GM19463 (cell line): Measurements from ENCODE around the gene CFHR2.
"Not testable (repeated sequence)": the region's sequence is repeated elsewhere in the genome, so short reads cannot be mapped to it uniquely, and the experiment has no call there.

Source experiments
- ATAC-seq: cut with Tn5 transposase; IDR thresholded peaks from one replicate; pipeline ENCODE4 v1.9.1; 2021; ENCODE audit warnings: mild to moderate bottlenecking, moderate library complexity; ENCODE audit not compliant: unreplicated experiment

Gene CFHR2

DNA sequence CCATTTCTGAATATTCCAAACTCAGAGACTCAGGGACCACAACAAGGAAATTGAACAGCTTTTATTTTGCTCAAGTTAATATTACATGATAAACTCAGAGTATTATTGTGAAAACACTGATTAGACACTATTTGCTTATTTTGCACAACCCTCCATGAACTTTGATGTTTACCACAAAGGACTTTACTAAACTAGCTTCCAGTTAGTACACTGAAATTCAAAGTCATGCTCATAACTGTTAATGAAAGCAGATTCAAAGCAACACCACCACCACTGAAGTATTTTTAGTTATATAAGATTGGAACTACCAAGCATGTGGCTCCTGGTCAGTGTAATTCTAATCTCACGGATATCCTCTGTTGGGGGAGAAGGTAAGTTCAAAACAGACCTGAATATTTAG, at the start of gene CFHR2:
Gene CFHR2 (plus strand): TSS at position 171 of the 400 bp plus-strand sequence. CDS start 143 bp downstream, at position 314.
- ATAC-seq, result not testable (repeated sequence)

DNA sequence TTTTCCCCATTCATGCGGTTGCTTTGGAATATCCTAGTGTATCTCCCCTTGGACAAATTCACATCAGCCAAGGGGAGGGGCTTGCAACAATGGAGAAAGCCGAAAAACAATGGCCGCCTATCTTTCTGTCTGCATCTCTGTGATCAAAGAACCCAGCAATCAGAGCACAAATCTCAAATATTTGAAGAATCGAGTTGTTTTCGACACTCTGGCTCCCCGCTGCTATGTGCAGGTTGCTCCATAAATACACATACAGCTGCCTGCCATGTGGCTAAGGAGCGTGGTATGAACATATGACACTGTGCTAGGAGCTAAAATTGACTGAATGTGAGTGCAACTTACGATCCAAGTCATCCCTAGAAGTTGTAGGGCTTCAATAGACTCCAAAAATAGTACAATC, 47.2 kb upstream of the CFHR2 start:
- no peak for ATAC-seq

DNA sequence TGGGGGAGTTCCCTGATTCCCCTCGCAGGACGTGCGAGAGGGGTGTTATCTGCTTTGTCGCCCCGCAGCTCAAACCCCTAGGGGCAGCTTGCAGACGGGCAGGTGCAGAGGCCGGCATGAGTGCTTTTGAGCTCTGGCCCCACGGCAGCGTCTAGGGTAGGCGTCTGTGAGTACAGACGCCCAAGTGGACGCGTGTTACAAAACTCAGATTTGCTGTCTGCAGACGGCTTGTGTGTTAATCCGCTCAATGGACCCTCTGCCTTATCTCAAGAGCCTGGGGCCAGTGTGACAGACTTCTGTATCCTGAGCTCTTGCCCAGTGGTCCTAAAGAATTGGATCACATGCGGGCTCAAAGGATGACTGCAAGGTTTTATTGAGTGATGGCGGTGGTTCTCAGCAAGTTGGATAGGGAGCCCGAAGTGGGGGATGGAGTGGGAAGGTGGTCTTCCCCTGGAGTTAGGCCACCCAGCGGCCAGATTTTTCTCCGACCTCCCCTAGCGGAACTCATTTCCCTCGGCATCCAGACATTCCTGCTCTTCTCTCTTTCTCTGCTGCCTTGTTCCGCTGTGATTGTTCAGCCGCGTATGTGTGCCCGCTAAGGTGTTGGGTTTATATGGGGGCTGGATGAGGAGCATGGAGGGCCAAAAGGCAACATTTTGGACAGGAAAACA, 46.2 kb upstream of the CFHR2 start:
- ATAC-seq, result no peak

DNA sequence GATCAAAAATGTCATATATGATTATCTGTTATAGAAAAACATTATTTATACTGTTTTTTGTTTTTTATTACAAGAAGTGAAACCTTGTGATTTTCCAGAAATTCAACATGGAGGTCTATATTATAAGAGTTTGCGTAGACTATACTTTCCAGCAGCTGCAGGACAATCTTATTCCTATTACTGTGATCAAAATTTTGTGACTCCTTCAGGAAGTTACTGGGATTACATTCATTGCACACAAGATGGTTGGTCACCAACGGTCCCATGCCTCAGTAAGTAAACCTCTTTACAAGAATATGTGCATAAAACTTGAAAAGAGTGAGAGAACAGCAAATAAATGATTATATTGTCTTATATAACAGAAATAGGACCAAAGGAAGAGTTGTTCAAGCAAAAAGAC, 41.2 kb upstream of the CFHR2 start:
- no peak for ATAC-seq

DNA sequence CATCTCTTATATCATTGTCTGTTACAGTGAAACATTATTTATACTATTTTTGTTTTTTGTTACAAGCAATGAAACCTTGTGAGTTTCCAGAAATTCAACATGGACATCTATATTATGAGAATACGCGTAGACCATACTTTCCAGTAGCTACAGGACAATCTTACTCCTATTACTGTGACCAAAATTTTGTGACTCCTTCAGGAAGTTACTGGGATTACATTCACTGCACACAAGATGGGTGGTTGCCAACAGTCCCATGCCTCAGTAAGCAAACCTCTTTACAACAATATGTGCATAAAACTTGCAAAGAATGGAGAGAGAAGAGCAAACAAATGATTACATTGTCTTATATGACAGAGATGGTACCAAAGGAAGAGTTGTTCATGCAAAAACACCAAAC, 33.3 kb upstream of the CFHR2 start:
- no peak for ATAC-seq

DNA sequence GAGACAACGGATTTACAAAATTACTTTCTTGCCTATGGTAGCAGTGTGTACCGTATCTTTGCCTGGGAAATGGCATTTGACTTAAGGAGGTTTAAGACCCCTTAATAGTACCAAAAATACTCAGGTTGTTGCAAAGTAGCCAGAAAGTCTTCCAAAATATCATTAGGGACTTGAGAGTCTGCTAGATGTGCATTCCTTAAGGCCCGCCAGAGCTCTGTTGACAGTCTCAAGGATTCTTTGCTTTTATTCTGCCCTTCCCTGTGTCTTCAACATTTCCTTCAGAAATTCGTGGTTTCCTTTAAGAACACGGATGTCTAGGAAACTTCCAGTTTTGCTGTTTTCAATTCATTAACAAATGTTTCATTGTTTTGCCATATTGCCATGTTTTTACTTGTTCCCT, 31.3 kb upstream of the CFHR2 start:
- not testable (repeated sequence) for ATAC-seq

DNA sequence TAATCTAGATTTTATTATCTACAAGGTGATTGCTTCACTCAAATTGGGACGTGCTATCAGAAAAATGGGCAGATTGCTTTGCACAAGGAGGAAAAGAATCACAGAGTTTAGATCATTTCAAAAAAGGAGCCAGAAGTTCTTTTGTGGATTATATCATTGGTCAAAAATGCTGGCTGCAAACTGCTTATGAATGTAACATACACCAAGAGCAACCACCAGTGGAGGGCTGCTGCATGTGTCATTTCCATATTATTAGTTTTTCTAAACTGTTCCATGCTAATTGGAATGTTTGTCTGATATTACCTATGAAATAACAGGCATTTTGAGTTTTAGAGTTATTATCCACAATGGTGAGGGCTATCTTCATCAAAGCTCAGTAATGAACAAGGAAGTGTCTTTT, 16.7 kb upstream of the CFHR2 start:
- not testable (repeated sequence) for ATAC-seq

DNA sequence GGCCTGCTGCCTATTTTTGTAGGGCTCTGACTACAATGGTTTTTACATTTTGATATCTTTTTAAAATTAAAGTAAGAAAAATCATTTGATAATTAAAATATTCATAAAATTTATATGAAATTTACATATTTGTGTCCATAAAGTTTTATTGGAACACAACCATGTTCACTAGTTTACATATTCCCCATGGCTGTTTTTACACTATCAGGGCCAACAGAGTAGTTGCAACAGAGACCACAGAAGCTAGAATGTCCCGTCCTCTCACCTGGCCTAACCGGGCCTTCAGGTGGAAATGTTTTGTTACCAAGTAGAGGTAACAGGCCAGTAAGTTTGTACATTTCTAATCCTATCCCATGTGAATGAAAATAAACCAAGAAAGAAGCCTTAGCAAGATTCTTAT, 10.7 kb upstream of the CFHR2 start:
- ATAC-seq, result not testable (repeated sequence)

DNA sequence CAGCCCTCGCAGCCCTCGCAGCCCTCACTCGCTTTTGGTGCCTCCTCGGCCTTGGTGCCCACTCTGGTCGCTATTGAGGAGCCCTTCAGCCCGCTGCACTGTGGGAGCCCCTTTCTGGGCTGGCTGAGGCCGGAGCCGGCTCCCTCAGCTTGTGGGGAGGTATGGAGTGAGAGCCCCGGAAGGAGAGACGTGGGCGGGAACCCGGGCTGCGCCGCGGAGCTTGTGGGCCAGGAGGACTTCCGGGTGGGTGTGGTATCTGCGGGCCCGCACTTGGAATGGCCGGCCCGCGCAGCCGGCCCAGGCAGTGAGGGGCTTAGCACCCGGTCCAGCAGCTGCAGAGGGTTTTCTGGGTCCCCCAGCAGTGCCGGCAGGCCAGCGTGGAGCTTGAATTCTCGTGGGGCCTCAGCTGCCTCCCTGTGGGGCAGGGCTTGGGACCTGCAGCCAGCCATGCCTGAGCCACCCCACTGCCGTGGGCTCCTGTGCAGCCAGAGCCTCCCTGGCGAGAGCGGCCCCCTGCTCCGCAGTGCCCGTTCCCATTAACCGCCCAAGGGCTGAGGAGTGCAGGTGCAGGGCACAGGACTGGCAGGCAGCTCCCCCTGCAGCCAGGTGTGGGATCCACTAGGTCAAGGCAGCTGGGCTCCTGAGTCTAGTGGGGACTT, 9.9 kb upstream of the CFHR2 start:
- no peak for ATAC-seq

DNA sequence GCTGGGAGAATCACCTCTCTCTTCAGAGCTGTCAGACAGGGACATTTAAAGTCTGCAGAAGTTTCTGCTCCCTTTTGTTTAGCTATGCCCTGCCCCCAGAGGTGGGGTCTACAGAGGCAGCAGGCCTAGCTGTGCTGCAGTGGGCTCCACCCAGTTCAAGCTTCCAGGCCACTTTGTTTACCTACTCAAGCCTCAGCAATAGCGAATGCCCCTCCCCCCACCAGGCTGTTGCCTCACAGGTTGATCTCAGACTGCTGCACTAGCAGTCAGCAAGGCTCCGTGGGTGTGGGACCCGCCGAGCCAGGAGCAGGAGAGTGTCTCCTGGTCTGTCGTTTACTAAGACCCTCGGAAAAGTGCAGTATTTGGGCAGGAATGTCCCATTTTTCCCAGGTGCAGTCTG, 2.1 kb upstream of the CFHR2 start:
- ATAC-seq, result not testable (repeated sequence)

DNA sequence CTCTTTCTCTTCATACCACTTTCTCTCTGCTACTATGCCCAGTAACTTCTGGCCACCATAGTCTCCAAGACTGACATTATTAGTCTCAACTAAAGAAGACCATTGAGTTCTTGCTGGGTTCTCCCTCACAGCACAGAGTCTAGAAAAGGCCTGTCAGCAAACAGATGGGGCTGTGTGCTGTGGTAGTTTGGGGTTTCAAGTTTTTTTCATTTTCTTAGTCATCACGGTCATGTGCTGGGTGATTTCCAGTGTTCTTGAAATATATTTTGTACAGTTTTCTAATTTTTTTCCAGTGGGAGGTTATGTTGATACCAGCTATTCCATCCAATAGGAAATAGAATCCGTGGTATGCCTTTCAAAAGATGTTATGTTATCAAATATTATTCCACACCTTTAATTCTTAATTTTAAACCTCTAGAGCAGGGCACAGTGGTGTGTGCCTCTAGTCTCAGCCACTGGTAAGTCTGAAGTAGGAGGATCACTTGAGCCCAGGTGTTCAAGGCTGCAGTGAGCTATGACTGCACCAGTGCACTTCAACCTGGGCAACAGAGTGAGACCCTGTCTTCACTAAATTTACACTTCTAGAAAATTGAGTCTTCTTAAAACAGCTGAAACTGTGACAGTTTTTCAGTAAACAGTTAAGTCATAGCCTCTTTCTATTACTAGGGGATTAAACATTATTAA, 8.3 kb downstream of the CFHR2 start:
- ATAC-seq, result peak; percentile 95

DNA sequence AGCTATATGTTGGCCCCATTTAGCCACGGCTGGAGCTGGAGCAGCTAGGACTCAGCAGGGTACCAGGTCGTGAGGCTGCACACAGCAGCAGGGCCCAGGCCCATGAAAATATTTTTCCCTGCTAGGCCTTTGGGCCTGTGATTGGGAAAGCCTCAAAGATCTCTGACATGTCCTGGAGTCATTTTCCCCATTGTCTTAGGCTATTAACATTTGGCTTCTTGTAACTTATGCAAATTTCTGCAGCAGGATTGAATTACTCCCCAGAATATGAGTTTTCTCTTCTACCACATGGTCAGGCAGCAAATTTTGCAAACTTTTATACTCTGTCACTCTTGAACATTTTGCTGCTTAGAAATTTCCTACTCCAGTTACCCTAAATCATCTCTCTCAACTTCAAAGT, 11.2 kb downstream of the CFHR2 start:
- no peak for ATAC-seq

DNA sequence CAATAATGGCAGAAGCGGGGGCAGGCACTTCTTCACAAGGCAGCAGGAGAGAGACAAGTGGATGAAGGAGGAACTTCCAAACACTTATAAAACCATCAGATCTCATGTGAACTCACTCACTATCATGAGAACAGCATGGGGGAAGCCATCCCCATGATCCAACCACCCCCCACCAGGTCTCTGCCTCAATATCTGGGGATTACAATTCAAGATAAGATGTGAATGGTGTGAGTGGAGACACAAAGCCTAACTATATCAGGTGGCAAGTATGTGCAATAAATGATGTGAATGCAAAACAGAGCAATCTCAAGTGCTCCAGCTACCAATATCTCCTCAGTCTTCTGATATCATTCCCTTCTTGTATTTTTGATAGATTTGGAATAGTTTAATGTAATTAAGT, 12.4 kb downstream of the CFHR2 start:
- no peak for ATAC-seq

DNA sequence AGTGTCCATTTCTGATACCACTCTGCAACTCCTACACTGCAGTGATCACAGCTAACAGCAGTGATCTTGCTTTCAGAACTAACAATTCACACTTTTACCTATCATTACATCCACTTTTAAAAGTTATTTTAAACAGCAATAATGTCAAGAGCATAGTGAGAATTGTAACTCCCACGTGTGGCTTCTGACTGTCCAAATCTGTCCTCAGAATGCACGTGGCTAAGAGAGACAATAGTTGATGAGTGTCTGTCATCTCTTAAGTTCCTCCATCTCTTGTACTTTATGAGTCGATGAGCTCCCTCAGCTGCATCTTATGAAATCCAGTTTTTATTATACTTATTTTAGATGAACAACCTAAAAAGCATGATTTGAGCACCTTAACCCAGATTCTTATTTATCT, 17.3 kb downstream of the CFHR2 start:
- peak; percentile 74 for ATAC-seq

DNA sequence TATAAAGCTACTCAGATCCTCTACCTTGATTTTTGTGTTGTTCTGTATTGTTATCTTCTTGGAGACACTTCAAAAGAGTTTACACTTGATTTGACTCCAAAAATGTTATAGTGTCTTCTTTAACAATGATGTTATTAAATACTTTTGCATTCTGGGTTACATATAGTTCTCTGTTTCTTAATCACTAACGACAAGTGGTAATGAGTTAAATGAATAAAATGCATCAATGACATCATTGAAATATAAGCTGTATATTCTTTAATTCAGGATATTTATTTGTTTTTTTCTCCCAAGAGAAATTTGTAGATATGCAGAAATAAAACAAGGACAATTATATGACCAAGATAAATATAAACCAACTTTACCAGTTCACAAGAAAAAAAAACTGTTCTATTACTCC, 26.6 kb downstream of the CFHR2 start:
- no peak for ATAC-seq

DNA sequence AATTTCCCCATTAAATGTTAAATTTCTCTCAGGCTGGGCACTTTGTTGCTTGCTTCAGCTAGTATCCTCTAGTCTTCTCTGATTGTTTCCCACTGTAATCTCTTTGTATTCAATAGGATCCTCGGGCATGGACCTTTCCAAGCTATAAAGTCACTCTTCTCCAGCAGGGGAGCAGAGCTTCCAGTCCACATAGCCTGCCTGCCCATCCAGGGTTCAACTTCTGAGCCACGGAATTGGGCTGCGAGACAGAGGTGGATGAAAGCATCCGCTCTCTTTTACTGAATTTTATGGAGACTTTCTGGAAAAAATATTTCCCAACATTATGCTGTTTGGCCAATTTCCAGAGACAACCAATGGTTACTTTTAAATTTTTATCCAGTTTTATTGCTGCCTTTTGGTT, 32.7 kb downstream of the CFHR2 start:
- no peak for ATAC-seq

DNA sequence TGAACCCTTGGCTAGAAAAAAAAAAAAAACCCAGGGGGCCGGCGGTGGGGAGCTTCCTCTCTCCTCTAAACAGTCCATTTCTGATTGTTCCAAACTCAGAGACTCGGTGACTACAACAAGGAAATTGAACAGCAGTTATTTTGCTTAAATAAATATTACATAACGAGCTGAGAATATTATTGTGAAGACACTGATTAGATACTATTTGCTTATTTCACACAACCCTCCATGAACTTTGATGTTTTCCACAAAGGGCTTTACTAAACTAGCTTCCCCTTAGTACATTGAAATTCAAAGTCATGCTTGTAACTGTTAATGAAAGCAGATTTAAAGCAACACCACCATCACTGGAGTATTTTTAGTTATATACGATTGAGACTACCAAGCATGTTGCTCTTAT, 33.7 kb downstream of the CFHR2 start, which contains the start of gene CFHR5:
Gene CFHR5 (plus strand): TSS at position 279 of the 400 bp plus-strand sequence. CDS start 109 bp downstream, at position 388.
- no peak for ATAC-seq

DNA sequence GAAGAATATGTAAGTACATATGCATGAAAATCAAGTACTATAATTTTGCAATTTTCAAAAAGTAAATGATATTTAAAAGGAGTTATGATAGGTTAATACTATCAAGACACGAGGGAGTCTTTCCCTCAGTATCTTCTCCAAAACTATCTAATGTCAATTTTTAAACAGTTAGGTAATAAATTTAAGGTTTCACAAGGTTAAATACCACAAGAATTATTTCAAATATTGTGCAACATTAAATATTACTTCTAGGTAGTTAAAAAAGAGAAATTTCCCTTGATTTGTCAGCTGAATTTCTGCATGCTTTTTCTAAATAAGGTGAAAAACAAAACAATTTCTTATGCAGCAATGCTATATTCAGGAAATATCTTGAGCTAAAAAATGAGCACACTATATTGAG, 37.3 kb downstream of the CFHR2 start:
- no peak for ATAC-seq

DNA sequence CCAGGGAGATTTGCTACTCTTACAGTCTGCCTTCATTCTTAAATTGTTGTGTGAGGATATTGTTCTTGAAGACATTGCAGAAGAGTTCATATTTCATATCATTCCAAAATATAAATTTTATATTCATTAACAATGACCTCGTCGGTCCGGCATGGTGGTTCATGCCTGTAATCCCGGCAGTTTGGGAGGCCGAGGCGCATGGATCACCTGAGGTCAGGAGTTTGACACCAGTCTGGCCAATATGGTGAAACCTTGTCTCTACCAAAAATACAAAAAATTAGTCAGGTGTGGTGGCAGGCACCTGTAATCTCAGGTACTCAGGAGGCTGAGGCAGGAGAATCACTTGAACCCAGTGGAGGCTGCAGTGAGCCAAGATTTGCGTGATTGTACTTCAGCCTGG, 38.7 kb downstream of the CFHR2 start:
- ATAC-seq, result not testable (repeated sequence)

DNA sequence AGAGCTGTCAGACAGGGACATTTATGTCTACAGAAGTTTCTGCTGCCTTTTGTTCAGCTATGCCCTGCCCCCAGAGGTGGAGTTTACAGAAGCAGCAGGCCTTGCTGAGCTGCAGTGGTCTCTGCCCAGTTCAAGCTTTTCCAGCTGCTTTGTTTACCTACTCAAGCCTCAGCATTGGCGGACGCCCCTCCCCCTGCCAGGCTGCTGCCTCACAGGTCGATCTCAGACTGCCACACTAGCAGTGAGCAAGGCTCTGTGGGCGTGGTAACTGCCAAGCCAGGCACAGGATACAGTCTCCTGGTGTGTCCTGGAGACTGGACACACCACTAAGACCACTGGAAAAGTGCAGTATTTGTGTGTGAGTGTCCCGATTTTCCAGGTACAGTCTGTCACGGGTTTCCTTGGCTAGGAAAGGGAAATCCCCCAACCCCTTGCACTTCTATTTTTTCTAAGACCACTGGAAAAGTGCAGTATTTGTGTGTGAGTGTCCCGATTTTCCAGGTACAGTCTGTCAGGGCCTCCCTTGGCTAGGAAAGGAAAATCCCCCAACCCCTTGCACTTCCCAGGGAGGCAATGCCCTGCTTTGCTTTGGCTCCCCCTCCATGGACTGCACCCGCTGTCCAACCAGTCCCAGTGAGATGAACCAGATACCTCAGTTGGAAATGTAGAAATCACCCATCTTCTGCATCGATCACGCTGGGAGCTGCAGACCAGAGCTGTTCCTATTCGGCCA, 48.5 kb downstream of the CFHR2 start:
- ATAC-seq, result not testable (repeated sequence)

DNA sequence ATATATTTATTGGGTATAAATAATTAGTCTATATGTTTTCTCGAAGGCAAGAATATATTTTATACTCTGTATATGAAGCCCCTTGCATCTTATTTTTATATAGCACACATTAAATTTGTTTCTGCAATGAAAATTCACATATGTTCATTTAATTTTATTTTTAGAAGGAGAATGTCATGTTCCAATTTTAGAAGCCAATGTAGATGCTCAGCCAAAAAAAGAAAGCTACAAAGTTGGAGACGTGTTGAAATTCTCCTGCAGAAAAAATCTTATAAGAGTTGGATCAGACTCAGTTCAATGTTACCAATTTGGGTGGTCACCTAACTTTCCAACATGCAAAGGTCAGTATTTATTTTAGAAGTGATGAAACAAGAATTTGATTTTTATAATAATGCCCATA, 50.4 kb downstream of the CFHR2 start:
- ATAC-seq, result no peak
